Right renal pelvis (tissue), 4 donors: ENCODE data around the gene PUS7. TPM values are rescaled to one million over a fixed set of nuclear protein-coding genes. Genes with fewer than 3 reads are reported as not detected.
"Not testable (repeated sequence)": the region's sequence is repeated elsewhere in the genome, so short reads cannot be mapped to it uniquely, and the experiment has no call there.

Source experiments
- DNase-seq, 4 donors: peaks; one replicate each; pipeline ENCODE4 v3.0.0-alpha.2; 2013; ENCODE audit warnings: low read depth in 4 of 4, low spot score in 3 of 4, missing footprints in 1 of 4
- polyA plus RNA-seq, 4 donors: library from polyadenylated mRNA; unstranded; fragments of 120-200 nt; gene quantifications; one replicate each; pipeline ENCODE4 v1.2.1, GENCODE V29; 2013; ENCODE audit not compliant: insufficient read length in 4 of 4

Gene PUS7
- polyA plus RNA-seq, 4 donors, result 17.5 to 22.8 (median 21.6) TPM

GRCh38 chr7:105450870-105451269, 71.2 kb downstream of the PUS7 start:
- DNase-seq, result not testable (repeated sequence)

DNA sequence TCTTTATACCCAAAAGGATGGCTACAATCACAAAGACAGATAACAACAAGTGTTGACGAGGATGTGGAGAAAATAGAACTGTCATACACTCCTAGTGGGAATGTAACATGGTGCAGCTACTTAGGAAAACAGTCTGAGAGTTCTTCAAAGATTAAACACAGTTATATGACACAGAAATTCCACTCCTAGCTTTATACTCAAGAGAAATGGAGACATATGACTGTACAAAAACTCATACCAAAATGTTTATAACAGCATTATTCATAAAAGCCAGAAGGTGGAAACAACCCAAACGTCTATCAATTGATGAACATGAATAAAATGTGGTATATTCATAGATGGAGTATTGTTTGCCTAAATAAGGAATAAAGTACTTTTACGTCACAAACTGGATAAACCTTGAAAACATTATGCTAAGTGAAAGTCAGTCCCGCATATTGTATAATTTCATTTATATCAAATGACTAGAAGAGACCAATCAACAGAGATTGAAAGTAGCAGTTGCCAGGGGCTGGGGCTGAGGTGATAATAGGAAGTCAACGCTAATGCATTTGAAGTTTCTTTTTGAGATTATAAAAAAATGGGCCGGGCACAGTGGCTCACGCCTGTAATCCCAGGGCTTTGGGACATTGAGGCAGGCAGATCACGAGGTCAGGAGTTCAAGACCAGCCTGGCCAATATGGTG, 71.8 kb downstream of the PUS7 start:
- DNase-seq, result no peak

GRCh38 chr7:105448181-105448580, 73.9 kb downstream of the PUS7 start:
- DNase-seq, result no peak

DNA sequence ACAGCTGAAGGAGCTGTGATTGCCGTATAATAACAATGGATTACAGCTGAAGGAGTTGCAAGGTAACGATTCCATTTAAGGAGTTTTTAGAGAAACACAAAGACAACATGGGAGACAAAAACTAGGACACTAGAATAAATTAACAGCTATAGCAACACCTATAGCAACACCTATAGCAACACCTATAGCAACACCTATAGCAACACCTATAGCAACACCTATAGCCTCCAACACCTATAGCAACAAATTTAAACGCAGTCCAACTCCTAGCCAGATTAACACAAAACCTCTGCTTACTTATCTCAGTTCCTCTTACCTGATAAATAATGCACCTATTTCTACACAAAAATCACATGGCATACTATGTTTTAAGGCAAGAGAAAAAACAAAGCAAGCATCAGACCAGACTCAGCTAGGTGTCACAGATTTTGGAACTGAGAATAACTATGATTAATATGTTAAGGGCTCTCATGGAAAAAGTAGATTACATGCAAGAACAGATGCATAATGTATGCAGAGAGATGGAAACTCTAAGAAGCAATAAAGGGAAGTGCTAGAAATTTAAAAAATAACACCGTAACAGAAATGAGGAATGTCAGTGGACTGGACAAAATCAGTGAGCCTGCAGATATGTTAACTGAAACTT, 77.6 kb downstream of the PUS7 start:
- no peak for DNase-seq

DNA sequence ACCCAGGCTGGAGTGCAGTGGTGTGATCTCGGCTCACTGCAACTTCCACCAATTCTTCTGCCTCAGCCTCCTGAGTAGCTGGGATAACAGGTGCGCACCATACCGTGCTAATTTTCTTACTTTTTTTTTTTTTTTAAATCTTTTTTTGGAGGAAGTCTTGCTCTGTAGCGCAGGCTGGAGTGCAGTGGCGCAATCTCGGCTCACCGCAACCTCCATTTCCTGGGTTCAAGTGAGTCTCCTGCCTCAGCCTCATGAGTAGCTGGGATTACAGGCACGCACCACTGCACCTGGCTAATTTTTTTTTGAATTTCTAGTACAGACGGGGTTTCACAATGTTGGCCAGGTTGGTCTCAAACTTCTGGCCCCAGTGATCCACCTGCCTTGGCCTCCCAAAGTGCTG, 79.9 kb downstream of the PUS7 start:
- not testable (repeated sequence) for DNase-seq

- no peak for DNase-seq
Measured at GRCh38 chr7:105439174-105439893, 82.7 kb downstream of the PUS7 start.

DNA sequence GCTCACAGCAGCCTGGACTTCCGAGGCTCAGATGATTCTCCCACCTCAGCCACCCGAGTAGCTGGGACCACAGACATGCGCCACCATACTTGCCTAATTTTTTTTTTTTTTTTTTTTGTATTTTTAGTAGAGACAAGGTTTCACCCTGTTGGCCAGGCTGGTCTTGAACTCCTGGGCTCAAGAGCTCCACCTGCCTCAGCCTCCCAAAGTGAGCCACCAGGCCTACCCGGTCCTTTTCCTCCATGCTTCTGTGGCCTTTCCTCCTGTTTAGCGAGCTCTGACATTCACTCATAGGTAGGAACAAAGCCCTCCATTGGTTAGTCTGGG, 83.3 kb downstream of the PUS7 start:
- DNase-seq, result no peak

- no peak for DNase-seq
Measured at GRCh38 chr7:105438254-105438653, 83.8 kb downstream of the PUS7 start.

- DNase-seq, result not testable (repeated sequence)
Measured at GRCh38 chr7:105437356-105437755, 84.7 kb downstream of the PUS7 start.

- peak; percentile 43 to 67 (median 56) for DNase-seq
Measured at GRCh38 chr7:105429746-105430612, 92.1 kb downstream of the PUS7 start.

DNA sequence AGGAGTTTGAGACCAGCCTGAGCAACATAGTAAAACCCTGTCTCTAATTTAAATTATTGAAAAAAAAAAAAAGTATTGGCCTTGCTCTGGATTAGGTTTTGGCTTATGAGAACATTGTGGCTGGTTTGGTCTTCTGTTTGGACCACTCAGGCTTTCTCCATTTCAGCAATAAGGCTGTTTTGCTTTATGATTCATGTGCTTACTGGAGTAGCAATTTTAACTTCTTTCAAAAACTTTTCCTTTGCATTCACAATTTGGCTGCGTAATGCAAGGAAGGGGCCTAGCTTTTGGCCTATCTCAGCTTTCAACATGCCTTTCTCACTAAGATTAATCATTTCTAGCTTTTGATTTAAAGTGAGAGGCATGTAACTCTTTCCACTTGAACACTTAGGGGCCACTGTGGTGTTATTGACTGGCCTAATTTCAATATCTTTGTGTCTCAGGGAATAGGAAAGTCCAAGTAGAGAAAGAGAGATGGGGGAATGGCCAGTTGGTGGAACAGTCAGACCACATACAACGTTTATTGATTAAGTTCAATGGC, 95.4 kb downstream of the PUS7 start:
- no peak for DNase-seq

DNA sequence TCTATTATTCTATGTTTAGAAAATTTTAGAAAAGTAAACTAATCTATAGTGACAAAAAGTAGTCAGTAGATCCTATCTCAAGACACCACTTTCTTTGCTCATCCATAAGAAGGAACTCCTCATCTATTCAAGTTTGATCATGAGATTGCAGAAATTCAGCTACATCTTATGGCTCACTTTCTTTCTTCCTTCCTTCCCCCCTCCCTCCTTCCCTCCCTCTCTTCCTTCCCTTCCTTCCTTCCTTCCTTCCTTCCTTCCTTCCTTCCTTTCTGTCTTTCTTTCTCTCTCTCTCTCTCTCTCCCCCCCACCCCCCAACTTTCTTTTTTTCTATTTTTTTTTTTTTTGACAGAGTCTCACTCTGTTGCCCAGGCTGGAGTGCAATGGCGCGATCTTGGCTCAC, 98.1 kb downstream of the PUS7 start:
- DNase-seq, result no peak

DNA sequence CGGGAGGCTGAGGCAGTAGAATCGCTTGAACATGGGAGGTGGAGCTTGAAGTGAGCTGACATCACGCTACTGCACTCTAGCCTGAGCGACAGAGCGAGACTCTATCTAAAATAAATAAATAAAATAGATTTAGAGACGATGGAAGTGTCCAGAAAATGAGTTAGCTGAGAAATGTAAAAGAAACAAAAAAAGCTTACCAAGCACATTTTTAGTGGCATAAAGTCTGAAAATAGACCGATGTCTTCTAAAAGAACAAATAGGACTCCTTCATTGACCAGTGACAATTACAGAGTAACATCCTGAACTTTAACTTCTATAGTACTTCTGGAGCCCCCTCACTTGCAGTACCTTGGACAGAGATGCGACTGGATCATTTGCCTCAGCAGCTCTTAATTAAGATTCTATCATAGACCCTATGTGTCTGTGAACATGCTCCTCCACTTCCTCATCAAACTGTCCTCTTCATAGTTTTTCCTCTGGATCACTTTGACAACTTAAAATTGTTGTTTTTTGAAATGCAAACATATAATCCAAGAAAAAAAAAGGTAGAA, 108.1 kb downstream of the PUS7 start:
- DNase-seq, result no peak

- DNase-seq, result not testable (repeated sequence)
Measured at GRCh38 chr7:105410774-105411173, 111.3 kb downstream of the PUS7 start.

- DNase-seq, result not testable (repeated sequence)
Measured at GRCh38 chr7:105409775-105410174, 112.3 kb downstream of the PUS7 start.

- no peak for DNase-seq
Measured at GRCh38 chr7:105408791-105409410, 113.2 kb downstream of the PUS7 start.
